GM21825 (cell line): Measurements from ENCODE around the gene ZBTB4.

Source experiments
- ATAC-seq: cut with Tn5 transposase; IDR thresholded peaks from one replicate; pipeline ENCODE4 v1.9.1; 2021; ENCODE audit warnings: mild to moderate bottlenecking, moderate library complexity; ENCODE audit not compliant: unreplicated experiment

Gene ZBTB4

GRCh38 chr17:7426896-7427489, 52.4 kb downstream of the ZBTB4 start:
- no peak for ATAC-seq

- no peak for ATAC-seq
Measured at GRCh38 chr17:7426203-7426863, 53.1 kb downstream of the ZBTB4 start.

DNA sequence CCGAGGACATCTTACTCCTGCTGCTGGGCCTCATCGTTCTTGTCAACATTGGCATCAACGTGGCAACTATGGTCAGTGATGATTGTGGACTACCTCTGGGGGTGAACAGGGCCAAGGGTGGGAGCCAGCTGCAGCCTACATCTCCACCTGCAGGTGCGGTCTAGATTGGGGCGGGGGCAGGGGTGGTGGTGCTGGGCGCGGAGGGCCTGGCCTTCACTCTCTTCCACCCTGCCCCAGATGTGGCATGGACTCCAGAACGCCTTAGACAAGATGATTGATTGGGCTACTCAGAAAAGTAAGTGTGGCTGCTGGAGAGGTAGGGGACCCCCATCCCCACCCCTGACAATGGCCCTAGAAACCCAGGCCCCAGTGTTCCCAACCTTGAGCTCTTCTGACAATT, 53.7 kb downstream of the ZBTB4 start:
- ATAC-seq: no peak

- no peak for ATAC-seq
Measured at GRCh38 chr17:7425316-7425715, 54.1 kb downstream of the ZBTB4 start, which contains the start of gene SPEM2. TSS of gene SPEM2 (plus strand) at chr17:7425616. CDS start at chr17:7425689, 73 bp downstream.

GRCh38 chr17:7423679-7424078, 55.8 kb downstream of the ZBTB4 start:
- no peak for ATAC-seq

- ATAC-seq: no peak
Measured at GRCh38 chr17:7421186-7421585, 58.2 kb downstream of the ZBTB4 start.

- no peak for ATAC-seq
Measured at GRCh38 chr17:7419819-7420610, 59.4 kb downstream of the ZBTB4 start, which contains the start of gene SPEM1. TSS of gene SPEM1 (plus strand) at chr17:7420324. CDS start at chr17:7420385, 61 bp downstream.

GRCh38 chr17:7418472-7419152, 60.8 kb downstream of the ZBTB4 start:
- ATAC-seq: no peak

- no peak for ATAC-seq
Measured at GRCh38 chr17:7417056-7417655, 62.3 kb downstream of the ZBTB4 start.

DNA sequence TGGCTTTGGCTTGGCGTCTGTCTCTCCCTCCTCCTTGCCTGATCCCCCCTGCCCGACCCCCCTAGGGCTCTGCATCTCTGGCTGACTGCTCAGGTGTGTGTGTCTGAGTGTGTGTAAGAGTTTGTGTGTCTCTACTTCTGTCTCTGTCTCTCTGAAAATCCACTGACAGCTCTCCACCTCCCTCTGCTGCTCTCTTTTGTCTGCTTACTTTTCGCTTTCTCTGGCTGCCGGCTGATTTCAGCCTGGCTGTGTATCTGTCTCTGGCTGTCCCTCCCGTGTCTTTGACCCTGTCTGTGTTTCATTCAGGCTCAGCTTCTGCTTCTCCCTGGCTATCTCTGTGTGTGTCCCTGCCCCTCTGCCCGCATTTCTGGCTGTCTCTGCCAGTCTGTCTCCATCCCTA, 63.1 kb downstream of the ZBTB4 start:
- no peak for ATAC-seq

- no peak for ATAC-seq
Measured at GRCh38 chr17:7415784-7416183, 63.6 kb downstream of the ZBTB4 start.

DNA sequence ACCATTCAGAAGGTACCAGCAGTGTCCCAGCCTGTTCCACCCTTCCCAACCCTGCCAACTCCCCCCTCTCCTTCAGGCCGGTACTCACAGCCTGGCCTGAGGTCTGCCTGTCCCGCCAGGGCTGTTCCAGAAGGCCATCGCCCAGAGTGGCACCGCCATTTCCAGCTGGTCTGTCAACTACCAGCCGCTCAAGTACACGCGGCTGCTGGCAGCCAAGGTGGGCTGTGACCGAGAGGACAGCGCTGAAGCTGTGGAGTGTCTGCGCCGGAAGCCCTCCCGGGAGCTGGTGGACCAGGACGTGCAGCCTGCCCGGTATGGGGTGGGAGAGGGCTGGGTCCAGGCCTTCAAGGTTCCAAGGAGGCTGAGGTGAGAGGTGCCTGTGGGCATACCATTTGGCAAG, 64.6 kb downstream of the ZBTB4 start:
- ATAC-seq: no peak

DNA sequence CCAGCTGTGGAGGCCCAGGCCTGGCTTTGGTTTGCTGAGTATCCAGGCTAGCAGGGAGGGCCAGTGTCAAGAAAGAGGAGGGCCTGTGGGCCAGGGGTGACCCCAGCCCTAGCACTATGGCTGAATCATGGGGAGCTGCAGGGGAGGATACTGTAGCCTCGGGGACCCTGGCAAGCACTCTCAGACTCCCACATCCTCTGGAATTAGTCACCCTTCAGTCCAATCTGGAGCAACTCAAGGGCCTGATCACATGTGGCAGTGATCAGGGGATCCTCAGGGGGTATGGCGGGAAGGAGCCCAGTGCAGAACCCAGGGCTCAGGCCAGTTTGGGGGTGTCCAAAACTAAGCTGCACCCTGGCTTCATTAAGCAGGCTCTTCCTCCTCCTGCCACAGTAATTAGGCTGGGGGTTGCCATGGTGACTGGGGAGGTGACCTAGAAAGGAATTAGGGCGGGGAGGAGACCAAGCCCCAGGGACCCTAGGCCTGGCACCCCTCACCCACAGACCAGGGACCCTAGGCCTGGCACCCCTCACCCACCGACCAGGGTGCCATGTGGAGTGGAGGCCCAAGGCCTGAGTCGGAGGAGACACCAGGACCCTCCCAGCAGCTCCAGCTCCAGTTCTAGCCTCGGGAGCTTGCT, 66.0 kb downstream of the ZBTB4 start:
- ATAC-seq: no peak

DNA sequence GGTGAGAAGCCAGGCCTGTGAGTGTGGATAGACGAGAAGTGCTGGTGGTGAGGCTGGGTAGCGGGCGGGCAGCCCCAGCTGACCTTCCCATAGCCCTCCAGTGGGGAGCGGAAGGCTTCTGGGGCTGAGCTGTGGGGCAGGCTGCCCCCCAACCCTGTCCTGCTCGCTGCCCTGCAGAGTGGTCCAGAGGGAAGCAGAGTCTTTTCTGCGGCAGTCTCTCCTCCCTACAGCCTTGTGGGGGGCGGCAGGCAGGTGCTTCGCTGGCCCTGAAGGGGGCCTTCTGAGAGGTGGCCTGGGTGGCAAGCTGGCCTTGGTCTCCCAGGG, 68.0 kb downstream of the ZBTB4 start:
- no peak for ATAC-seq

- ATAC-seq: no peak
Measured at GRCh38 chr17:7410634-7411426, 68.6 kb downstream of the ZBTB4 start.

DNA sequence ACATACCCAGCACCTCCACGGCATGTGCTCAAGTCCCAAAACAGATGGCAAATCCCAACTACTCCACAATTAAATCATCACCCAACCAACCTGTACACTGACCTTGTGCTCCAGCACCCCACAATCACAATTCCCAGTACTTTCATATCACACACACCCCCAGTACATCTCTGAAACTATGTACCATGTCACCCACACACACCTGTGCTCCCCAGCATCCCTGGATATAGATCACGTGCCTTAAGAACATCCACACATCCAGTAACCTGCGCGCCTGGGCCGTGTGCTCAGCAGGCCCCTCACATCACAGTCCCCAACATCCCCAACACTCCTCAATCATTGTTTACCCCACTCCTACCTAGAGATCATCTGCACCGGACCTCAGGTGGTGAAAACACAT, 69.7 kb downstream of the ZBTB4 start:
- no peak for ATAC-seq
